CD4-positive, alpha-beta T cell treated with Interleukin-4 for 4 hours (primary cell): ENCODE results near the gene RPS6KL1.

ENCODE experiments used
- DNase-seq: peaks from one replicate; pipeline ENCODE4 v3.0.0-alpha.2; 2020

RPS6KL1 gene, protein sequence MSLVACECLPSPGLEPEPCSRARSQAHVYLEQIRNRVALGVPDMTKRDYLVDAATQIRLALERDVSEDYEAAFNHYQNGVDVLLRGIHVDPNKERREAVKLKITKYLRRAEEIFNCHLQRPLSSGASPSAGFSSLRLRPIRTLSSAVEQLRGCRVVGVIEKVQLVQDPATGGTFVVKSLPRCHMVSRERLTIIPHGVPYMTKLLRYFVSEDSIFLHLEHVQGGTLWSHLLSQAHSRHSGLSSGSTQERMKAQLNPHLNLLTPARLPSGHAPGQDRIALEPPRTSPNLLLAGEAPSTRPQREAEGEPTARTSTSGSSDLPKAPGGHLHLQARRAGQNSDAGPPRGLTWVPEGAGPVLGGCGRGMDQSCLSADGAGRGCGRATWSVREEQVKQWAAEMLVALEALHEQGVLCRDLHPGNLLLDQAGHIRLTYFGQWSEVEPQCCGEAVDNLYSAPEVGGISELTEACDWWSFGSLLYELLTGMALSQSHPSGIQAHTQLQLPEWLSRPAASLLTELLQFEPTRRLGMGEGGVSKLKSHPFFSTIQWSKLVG

GRCh38 chr14:74922752-74923401 lies at the start of gene RPS6KL1:
RPS6KL1 (minus strand) TSS chr14:74923260; CDS start chr14:74921541, 1,719 bp downstream.
- peak; percentile 47 for DNase-seq

DNA sequence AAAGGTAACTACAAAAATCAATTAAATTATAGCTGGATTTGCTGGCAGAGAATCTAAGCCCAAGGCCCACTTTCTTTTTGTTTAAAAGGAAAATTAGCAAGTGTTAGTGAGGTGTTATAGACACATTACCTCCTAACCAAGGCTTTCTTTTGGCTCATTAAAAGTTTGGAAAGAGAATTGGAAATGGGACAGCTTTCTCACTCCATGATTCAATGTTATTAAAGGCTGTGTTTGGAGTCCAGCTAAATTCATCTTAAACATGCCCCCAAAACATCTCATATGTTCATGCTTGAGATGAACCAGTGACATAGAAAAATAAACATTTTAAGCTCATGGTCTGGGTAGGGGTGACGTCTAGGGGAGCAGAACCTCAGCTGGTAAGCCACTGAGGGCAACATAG lies 45.8 kb upstream of the RPS6KL1 start:
- DNase-seq: no peak

DNA sequence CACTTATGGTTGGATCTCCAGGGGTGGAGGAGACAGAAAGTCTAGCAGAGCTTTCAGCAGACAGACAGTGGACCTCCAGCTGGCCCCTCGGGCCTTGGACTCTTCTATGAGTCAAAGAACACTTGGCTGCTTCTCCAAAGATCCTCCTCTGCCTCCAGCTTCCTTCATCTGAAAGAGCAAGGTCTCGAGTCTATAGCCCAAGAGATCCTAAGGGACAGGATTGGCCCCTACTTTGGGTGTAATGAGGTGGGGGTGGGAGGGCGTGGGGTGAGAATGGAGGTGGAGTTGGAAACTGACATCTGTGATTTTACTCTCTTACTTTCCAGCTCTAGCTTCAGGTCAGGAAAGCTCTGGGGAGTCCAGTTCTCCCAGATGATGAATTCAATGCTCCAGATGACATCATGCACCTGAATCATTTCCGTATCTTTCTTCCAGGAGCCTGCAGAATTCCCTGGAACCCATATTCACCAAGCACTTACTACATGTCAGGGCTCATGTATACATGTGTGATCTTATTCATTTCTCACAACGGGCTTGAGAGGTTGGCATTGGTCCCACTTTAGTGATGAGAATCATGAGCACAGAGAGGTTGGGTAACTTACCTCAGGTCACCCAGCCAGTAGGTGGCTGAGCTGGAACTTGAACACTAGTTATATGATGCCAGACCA lies 42.6 kb upstream of the RPS6KL1 start:
- DNase-seq: no peak

GRCh38 chr14:74964787-74965485 lies 41.9 kb upstream of the RPS6KL1 start:
- no peak for DNase-seq

- no peak for DNase-seq
Observed at GRCh38 chr14:74963705-74964271, 40.7 kb upstream of the RPS6KL1 start.

GRCh38 chr14:74963178-74963704 lies 40.2 kb upstream of the RPS6KL1 start:
- no peak for DNase-seq

DNA sequence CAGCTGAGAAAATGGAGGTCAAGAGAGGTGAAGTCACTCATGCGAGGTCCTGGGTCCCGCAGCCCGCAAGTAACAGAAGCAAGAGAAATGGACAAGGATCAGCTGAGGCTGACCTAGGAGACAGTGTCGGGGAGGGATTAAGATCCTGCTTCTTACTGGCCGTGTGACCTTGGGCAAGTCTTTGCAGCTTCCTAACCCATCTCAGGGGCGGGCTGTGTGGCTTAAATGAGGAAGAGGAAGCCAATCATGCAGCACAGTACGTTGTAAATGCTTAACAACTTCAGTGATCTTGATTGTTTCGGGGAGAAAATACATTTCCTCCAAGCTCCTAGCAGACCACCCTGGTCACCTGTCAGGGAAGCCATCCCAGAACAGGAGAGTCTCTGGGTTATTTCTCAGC lies 39.4 kb upstream of the RPS6KL1 start:
- DNase-seq: no peak

GRCh38 chr14:74962046-74962445 lies 39.0 kb upstream of the RPS6KL1 start:
- no peak for DNase-seq

DNA sequence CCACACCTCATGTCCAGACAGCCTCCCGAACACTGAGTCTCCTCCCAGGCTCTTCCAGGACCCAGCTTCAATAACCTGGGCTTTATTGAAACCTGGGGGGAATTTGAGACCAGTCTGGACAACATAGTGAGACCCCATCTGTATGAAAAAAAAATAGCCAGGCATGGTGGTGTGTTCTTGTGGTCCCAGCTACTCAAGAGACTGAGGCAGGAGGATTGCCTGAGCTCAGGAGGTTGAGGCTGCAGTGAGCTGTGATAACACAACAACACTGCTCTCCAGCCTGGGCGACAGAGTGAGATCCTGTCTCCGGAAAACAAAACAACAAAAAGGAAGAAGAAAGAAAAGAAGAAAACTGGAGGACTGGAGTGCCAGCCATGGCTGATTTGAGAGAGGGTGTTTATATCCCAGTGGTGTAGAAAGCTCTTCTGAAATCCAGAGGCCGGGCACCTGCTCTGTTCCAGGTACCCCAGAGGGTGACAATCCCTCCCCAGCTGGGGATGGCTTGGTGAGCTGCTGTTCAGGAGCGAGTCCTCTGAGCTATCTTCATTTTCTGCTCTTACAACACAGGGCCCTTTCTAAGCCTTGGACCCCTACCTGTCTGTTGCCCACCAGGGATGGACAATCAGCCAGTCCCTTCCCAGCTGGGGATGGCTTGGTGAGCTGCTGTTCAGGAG lies 38.3 kb upstream of the RPS6KL1 start:
- no peak for DNase-seq

DNA sequence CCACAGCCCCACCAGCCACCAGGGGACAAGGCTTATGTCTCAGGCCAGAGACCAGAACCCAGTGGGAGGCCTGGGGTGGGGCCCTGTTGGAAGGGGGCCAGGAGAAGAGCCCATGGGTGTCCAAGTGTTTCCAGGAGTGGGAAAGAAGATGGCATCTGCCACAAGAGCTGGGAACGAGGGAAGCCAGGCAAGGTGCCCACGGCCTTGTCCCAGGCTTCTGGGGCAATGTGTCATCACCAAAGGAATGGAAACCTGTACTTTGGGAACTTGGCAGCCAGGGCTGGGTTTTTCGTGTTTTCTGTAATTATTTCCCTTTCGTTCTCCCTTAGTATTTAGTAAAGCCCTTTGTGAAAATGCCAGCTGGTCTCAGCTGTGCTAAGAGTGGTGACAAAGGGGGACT lies 37.7 kb upstream of the RPS6KL1 start:
- no peak for DNase-seq

GRCh38 chr14:74959596-74960180 lies 36.6 kb upstream of the RPS6KL1 start:
- DNase-seq: no peak

- DNase-seq: no peak
Observed at GRCh38 chr14:74956280-74957072, 33.4 kb upstream of the RPS6KL1 start.

DNA sequence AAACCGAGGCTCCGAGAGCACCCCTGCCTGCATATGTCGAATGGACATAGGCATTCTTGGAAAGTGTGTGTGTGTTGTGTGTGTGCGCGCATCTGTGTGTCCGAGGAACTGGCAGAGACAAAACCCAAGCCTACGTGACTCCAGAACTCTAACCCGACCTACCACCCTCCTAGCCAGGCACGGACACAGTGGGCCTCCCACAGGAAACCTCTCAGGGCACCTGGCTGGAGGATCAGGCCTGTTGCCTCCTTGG lies 32.9 kb upstream of the RPS6KL1 start:
- no peak for DNase-seq

DNA sequence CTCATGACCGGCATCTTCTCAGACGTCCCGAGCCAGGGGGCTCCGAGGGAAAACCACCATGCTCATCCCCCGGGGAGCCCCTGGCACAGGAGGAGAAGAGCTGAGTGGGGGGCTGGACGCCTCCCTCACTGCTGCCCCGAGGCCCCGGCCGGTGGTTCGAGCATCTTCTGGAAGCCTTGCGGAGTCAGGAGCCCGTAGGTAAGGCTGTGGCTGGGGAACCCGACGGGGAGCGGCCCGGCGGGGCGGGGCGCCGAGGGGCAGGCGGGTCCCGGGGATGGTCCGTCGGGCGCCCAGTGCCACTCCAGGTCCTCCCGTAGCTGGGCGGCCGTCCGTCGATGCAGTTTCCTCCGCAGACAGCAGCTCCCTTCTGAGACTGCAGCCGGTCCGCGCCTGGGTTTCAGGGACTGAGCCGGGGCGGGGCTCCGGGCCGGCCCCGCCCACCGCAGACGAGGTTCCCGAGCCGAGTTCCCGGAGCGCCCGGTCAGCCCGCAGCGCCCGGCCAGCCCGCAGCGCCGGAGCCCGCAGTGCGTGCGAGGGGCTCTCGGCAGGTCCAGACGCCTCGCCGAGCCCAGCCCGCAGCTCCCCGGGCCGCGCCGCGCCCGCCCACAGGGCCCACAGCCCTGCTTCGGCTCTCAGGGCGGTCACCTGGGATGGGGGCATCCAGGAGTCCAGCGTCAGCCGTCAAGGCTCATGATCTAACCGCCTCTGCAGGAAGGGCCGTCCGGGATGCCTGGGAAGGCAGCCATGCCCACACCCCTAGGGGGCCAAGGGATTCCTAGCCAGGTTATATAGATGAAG lies 32.4 kb upstream of the RPS6KL1 start, which contains the start of gene PGF:
Gene PGF, minus strand, starts transcription at position 369 of the 798 bp plus-strand sequence. Its CDS starts 355 bp downstream, at position 14.
- peak; percentile 7 for DNase-seq

GRCh38 chr14:74954947-74955228 lies 31.8 kb upstream of the RPS6KL1 start:
- DNase-seq: no peak

GRCh38 chr14:74954232-74954946 lies 31.3 kb upstream of the RPS6KL1 start:
- DNase-seq: no peak

- no peak for DNase-seq
Observed at GRCh38 chr14:74953686-74954085, 30.6 kb upstream of the RPS6KL1 start.

GRCh38 chr14:74952697-74953484 lies 29.8 kb upstream of the RPS6KL1 start:
- no peak for DNase-seq
